C4-2B (cell line): ENCODE measurements around the gene MLLT3.

Experiments used
- H3K27ac ChIP-seq: fragments of 450-650 bp; 2 replicates; pipeline ENCODE4 v1.5.1; 2017
- ZFX ChIP-seq: fragments of 450-650 bp; IDR thresholded peaks from 2 replicates; pipeline ENCODE4 v1.6.1; 2017
- TF ChIP-seq, protein P1 (sequence below): fragments of 450-650 bp; conservative IDR thresholded peaks from 2 replicates; pipeline ENCODE4 v1.5.1; 2017; ENCODE audit warnings: mild to moderate bottlenecking

Gene MLLT3

GRCh38 chr9:20405616-20406015, 216.7 kb downstream of the MLLT3 start:
- TF ChIP-seq ZFX = no peak
- TF ChIP-seq, protein P1, sequence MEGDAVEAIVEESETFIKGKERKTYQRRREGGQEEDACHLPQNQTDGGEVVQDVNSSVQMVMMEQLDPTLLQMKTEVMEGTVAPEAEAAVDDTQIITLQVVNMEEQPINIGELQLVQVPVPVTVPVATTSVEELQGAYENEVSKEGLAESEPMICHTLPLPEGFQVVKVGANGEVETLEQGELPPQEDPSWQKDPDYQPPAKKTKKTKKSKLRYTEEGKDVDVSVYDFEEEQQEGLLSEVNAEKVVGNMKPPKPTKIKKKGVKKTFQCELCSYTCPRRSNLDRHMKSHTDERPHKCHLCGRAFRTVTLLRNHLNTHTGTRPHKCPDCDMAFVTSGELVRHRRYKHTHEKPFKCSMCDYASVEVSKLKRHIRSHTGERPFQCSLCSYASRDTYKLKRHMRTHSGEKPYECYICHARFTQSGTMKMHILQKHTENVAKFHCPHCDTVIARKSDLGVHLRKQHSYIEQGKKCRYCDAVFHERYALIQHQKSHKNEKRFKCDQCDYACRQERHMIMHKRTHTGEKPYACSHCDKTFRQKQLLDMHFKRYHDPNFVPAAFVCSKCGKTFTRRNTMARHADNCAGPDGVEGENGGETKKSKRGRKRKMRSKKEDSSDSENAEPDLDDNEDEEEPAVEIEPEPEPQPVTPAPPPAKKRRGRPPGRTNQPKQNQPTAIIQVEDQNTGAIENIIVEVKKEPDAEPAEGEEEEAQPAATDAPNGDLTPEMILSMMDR = no peak
- no peak overlapping the region for H3K27ac ChIP-seq

DNA sequence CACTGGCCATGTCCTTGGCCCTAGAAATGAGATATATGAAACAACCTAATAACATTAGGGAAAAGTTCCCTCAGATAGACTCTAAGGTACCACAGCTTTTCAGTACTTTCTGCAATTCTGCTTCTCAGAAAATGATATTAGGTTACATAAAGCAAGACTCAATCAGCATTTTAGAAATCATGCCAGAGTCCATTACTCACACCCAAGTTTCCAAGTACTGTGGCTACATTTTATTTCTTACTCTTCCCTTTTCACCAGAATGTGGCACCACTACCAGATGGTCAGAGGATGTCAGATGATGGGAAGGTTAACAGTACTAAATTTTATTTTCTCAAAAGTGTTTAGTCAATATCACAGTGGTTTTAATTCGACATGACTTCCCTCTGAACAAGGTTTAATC, 217.2 kb downstream of the MLLT3 start:
- TF ChIP-seq, protein P1 = no peak
- TF ChIP-seq ZFX = no peak
- H3K27ac ChIP-seq = no peak overlapping the region

GRCh38 chr9:20404192-20404813, 218.0 kb downstream of the MLLT3 start:
- no peak overlapping the region for H3K27ac ChIP-seq
- TF ChIP-seq ZFX = no peak
- TF ChIP-seq, protein P1 = no peak

DNA sequence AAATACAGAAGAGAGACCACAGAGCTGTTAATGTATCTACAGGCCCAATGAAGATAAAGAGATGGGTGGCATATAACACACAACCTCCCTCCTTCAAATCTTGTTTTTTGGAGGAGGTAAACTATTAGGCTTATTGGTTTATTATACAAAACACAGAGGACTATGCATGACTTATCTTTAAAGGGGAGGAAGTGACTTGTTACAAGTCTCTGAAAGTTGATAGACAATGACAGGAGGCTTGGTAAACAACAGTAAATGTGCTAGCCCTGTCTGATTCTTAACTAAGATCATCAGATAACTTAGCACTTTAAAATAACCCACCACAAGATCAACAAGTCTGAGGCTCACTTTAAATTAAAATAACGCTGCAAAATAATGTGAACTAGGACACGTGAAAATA, 219.0 kb downstream of the MLLT3 start:
- no peak for TF ChIP-seq ZFX
- TF ChIP-seq, protein P1 = no peak
- no peak overlapping the region for H3K27ac ChIP-seq

DNA sequence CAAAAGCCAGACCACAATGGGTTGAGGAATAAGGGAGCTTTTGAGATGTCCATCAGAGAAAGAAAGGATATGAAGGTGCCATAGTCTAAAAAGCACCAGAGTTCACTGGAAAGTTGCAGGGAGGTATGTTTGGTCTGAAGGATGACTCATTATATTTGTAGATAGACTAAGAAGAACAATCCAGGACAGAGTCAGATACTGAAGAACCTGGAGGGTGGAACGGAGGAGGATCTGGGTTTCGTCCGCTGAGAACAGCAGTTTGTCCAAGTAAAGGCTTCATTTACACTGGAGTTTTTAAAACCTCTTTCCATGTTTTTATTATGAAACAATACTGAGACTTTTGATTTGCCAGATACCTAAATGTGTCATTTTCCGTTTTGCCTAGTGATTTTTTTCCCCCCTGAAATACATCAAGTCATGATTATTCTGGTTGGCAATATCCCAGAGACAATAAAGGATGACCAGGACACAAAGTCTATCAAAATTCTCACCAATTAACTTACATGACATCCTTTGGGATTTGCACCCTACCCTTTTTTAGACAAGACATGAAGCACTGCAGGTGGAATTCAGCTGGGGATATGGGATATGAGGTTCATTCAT, 219.9 kb downstream of the MLLT3 start:
- TF ChIP-seq, protein P1 = no peak
- no peak for TF ChIP-seq ZFX
- H3K27ac ChIP-seq = no peak overlapping the region

- H3K27ac ChIP-seq = no peak overlapping the region
- TF ChIP-seq ZFX = no peak
- TF ChIP-seq, protein P1 = no peak
Measured at GRCh38 chr9:20398536-20399338, 223.6 kb downstream of the MLLT3 start.

GRCh38 chr9:20397348-20397747, 225.0 kb downstream of the MLLT3 start:
- TF ChIP-seq, protein P1 = no peak
- TF ChIP-seq ZFX = no peak
- no peak overlapping the region for H3K27ac ChIP-seq
